Activated naive CD4-positive, alpha-beta T cell treated with anti-CD3 and anti-CD28 coated beads, Interleukin-2, amount 10 ng/mL, durations not matched to agents 7 days and 5 days (primary cell): ENCODE results near the gene MUS81.
"Not testable (repeated sequence)": the region's sequence is repeated elsewhere in the genome, so short reads cannot be mapped to it uniquely, and the experiment has no call there.

Source experiments
- CTCF ChIA-PET: fragments of 350-600 bp; sonication (Branson Sonifier 250); formaldehyde crosslinking; loops from one replicate; lab custom pipeline; 2021; ENCODE audit warnings: antibody characterized with exemption; lab: Charles Lee
- DNase-seq: peaks from one replicate; pipeline ENCODE4 v3.0.0-alpha.2; 2020
- H3K27ac Mint-ChIP-seq: one replicate; pipeline ENCODE4 v1.8.0; 2021; ENCODE audit warnings: mild to moderate bottlenecking, moderate library complexity, mixed read lengths
- H3K27me3 Mint-ChIP-seq: one replicate; pipeline ENCODE4 v1.8.0; 2021; ENCODE audit warnings: mild to moderate bottlenecking, mixed read lengths
- H3K36me3 Mint-ChIP-seq: one replicate; pipeline ENCODE4 v1.8.0; 2021; ENCODE audit warnings: mixed read lengths
- H3K4me1 Mint-ChIP-seq: one replicate; pipeline ENCODE4 v1.8.0; 2021; ENCODE audit warnings: mixed read lengths
- H3K4me3 Mint-ChIP-seq: one replicate; pipeline ENCODE4 v1.8.0; 2021; ENCODE audit warnings: mild to moderate bottlenecking, moderate library complexity, mixed read lengths
- H3K9me3 Mint-ChIP-seq: one replicate; pipeline ENCODE4 v1.8.0; 2021; ENCODE audit warnings: mixed read lengths

The MUS81 gene

DNA sequence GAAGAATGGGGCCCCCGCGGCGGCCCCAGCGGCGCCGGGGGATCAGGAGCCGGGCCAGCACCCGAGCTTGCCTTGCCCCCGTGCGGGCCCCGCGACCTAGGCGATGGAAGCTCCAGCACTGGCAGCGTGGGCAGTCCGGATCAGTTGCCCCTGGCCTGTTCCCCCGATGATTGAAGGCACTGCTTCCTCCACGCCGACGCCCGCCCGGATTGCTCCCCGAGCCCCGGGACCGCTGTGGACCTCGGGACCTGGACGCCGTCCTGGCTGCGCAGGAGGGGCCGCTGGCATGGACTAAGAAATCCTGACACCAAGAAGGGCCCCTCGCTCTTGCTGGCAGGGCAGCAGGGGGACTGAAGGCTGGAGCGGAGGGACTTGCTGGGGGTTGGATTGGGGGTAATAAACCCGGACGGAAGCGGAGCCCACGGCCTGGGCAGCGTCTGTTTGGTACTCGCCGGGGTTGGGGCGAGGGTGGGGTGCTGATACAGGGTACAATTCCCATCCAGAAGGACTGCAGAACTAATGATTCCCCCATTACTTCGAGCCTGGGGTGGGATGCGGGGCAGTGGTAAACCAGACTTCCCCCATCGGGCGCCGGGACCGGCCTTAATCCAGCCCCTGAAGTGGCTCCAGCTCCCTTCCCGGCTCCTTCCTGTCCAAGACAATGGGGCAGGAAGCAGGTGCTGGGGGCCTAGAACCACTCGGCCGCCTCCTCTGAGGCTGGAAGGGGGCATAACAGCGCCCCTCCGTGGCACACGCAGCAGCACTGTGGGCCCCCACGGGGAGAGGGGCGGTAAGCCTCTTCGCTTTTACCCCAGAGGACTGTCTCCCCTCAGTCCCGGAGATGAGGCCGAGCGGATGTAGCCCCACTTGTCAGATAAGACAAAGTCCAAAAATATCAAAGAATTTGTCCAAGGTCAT, 31.2 kb downstream of the MUS81 start:
- no peaks in the 10 kb centered on the region for H3K9me3 Mint-ChIP-seq
- peak overlapping the region; percentile 87 for H3K27ac Mint-ChIP-seq
- CTCF ChIA-PET: interaction anchor here (0.6 to 10.9 kb wide), 13 partner anchors 6 to 180 kb away, joined by 3 to 142 read pairs (median 3); partner anchors contain the start of genes CFL1, FOSL1, KAT5 and MUS81
- DNase-seq: peak; percentile 55
- peak overlapping the region; percentile 96 for H3K4me3 Mint-ChIP-seq
- peaks cover 19% of the 10 kb centered on the region for H3K36me3 Mint-ChIP-seq
- no peaks in the 10 kb centered on the region for H3K27me3 Mint-ChIP-seq
- H3K4me1 Mint-ChIP-seq: peaks cover 74% of the 10 kb centered on the region

DNA sequence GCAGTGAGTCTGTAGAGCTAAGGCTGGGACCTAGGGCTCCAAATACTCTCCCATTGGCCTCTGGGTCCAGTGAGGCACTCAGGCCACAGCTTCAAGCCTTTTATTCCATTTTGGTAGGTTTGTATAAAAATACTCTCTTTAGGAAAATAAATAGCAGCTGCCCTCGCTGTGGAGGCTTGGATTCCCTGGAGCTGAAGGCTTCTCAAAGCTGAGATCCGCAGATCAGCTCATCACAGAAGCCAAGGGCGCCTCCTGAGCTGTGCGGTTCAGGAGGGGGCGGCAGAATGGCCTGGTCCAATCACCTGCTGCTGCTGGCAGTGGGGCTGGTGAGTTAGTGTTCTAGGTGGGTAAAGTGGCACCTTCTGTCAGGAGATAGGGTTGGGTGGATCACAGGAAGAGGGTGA, 31.9 kb downstream of the MUS81 start:
- not testable (repeated sequence) for H3K9me3 Mint-ChIP-seq
- H3K36me3 Mint-ChIP-seq: peaks cover 13% of the 10 kb centered on the region
- peaks cover 72% of the 10 kb centered on the region for H3K4me1 Mint-ChIP-seq

DNA sequence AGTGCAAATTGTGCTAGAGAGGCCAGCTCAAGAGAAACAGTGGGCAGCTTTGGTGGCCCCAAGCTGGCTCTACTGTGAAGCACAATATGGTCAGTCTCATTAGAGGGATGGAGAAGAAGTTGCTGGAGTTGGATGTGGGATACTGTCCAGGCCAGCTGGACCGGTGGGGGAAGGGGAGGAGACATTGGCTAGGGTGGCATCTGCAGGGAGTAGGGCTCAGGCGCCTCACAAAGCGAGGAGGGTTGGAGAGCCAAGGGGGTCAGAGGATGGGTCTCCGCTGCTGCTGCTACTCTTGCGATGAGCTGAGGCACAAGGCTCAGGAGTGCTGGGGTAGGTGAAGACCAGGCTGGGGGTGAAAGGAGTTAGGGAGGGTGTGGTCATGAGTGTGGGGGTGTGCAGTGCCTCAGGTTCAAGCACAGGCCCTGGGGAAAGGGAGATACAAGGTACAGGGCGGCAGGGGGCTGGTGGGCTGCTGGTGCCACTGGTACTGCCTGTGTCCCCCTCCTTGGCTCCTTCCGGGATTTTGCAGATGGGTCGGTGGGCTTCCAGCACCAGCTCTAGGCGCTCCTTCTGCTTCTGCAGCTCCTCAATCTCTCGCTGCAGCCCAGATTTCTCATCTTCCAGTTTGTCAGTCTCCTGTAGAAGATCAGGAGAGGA, 32.6 kb downstream of the MUS81 start:
- DNase-seq: no peak
- Mint-ChIP-seq H3K9me3 (no peaks in the 10 kb centered on the region), H3K27me3 (no peaks in the 10 kb centered on the region), H3K4me1 (peaks cover 71% of the 10 kb centered on the region), H3K27ac (peak overlapping the region; percentile 87), H3K4me3 (peak overlapping the region; percentile 96), H3K36me3 (peaks cover 8% of the 10 kb centered on the region)
- CTCF ChIA-PET: interaction anchor here (1.0 to 10.9 kb wide), 4 partner anchors 5 to 181 kb away, joined by 3 to 142 read pairs (median 124); partner anchors contain the start of genes CCDC85B, CFL1, FIBP and FOSL1

More for the DNA sequence above, 31.9 kb downstream of the MUS81 start:
- CTCF ChIA-PET: interaction anchor here (0.6 to 10.9 kb wide), 5 partner anchors 6 to 180 kb away, joined by 3 to 142 read pairs (median 3); partner anchors contain the start of genes CFL1, FOSL1, KAT5 and MUS81
- not testable (repeated sequence) for H3K27me3 Mint-ChIP-seq
- peak; percentile 44 for DNase-seq
- Mint-ChIP-seq H3K27ac (peak overlapping the region; percentile 87), H3K4me3 (peak overlapping the region; percentile 96)

DNA sequence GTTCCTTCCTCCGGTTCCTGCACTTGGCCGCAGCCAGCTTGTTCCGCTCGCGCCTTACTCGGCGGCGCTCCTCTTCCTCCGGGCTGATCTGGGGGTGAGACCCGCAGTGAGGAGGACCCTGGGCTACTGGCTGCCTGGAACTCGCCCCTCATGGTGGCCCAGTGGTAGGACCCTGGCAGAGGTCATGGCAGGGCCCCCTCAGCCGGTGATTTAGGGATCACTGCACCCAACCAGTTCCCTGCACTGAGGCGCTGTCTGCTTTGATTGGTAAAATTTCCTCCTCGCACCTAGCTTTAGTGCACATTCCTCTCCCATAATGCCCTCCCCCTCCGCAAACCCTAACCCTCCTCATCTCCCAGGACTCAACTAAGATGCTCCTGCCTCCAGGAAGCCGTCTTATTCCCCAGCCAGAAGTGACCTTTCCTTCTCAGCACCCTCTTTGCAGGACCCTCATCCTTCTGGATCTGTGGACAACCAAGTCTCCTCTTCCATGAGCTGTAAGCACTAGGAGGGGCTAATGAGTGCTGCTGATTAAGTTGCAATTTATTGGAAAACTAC, 33.9 kb downstream of the MUS81 start:
- Mint-ChIP-seq H3K4me3 (peak overlapping the region; percentile 96), H3K36me3 (peaks cover 6% of the 10 kb centered on the region), H3K27me3 (peaks cover 5% of the 10 kb centered on the region), H3K4me1 (peaks cover 64% of the 10 kb centered on the region), H3K9me3 (no peaks in the 10 kb centered on the region), H3K27ac (peak overlapping the region; percentile 87)
- peak; percentile 68 for DNase-seq
- CTCF ChIA-PET: interaction anchor here (1.3 to 10.5 kb wide), 2 partner anchors 6 to 11 kb away, joined by 3 to 142 read pairs; partner anchors contain the start of genes CCDC85B and FIBP

DNA sequence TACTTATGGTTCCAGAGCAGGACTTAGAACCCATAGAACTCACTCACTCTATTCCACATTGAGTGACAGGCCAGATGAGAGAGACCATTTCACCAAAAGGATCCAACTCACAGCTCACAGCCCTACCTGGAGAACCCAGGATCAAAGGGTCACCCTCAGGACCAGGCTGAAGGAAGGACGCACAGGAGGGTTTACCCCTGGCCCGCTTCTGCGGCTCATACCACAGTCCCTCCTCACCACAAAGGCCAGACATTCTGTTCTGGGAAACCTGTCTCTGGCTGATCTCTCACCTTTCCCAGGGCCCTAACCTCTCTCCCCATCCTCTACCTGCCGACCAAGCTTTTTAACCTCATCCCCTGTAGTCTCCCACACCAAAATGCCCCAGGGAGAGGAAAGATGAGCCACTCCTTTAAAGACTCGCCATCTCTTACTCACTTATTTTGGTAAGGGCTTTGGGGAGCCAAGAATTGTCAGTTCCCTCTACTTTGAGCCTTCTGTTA, 35.3 kb downstream of the MUS81 start:
- Mint-ChIP-seq H3K36me3 (peaks cover 6% of the 10 kb centered on the region), H3K4me3 (peak overlapping the region; percentile 41), H3K27me3 (peaks cover 12% of the 10 kb centered on the region), H3K27ac (peak overlapping the region; percentile 67), H3K4me1 (peaks cover 55% of the 10 kb centered on the region), H3K9me3 (no peaks in the 10 kb centered on the region)
- DNase-seq: no peak
- CTCF ChIA-PET: interaction anchor here (1.0 to 10.5 kb wide), 2 partner anchors 8 to 11 kb away, joined by 3 to 142 read pairs; partner anchors contain the start of genes CCDC85B and FIBP

DNA sequence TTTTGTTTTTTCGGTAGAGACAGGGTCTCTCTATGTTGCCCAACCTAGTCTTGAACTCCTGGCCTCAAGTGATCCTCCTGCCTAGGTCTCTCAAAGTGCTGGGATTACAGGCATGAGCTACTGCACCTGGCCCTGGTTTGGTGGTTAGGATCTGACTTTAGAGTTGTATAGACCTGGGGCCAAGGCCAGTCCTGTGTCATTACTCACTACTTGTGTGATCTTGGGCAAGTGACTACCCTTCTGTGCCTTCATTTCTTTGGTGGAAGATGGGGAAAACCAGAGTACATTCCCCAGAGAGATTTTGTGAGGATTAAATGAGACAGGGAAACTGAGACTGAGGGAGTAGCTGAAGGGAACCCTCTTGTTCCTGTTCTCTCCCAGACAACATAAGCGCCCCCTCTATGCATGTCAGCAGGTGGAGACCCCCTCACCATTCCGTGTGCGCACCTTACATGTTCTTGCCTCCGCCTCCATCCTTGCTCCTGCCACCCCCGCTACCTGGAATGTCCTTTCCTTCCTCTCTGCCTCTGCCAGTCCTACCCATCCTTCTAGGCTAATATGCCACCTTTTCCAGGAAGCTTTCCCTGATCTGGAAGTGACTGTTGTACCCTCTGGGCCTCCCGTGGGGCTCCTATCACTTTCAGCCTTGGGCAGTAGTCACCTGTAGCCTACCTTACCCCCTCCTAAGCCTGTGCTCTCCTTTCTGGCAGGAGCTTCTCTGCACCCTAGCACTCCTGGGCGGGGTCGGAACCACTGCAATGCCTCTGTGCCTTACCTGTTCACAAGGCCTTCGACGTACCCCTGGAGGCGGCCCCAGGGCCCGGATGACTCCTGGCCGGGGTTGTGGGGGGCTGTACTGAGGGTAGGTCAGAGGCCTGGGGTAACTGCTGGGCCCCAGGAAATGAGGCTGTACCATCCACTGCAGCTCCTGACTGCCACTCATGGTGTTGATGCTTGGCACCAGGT, 36.1 kb downstream of the MUS81 start:
- CTCF ChIA-PET: interaction anchor here (1.0 to 10.5 kb wide), 2 partner anchors 8 to 10 kb away, joined by 3 to 142 read pairs; partner anchors contain the start of genes CCDC85B and FIBP
- Mint-ChIP-seq H3K4me3 (no peak overlapping the region), H3K36me3 (peaks cover 6% of the 10 kb centered on the region), H3K4me1 (peaks cover 63% of the 10 kb centered on the region), H3K27ac (peak overlapping the region; percentile 30), H3K27me3 (peaks cover 16% of the 10 kb centered on the region), H3K9me3 (no peaks in the 10 kb centered on the region)
- DNase-seq: no peak

DNA sequence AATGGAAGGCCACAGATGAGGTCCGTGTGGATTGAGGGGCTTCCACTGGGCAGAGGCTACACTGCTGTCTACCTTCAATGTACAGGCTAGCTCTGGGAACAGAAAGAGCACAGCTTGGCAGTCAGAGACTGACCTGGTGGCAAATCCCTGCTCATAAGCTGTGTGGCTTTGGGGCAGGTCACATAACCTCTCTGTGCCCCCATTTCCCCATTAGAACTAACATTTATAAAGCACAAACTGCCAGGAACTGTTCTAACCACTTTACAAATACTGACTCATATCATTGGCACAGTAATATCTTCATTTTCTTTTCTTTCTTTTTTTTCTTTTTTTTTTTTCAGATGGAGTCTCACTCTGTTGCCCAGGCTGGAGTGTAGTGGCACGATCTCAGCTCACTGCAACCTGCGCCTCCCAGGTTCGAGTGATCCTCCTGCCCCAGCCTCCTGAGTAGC, 36.8 kb downstream of the MUS81 start:
- Mint-ChIP-seq H3K27me3 (peaks cover 23% of the 10 kb centered on the region), H3K9me3 (no peaks in the 10 kb centered on the region), H3K36me3 (peaks cover 6% of the 10 kb centered on the region), H3K4me3 (no peak overlapping the region), H3K27ac (no peak overlapping the region), H3K4me1 (peaks cover 62% of the 10 kb centered on the region)
- no peak for DNase-seq
- CTCF ChIA-PET: interaction anchor here (10.5 kb wide), 1 partner anchor 9 kb away, joined by 142 read pairs; the partner anchor contains the start of genes CCDC85B and FIBP

DNA sequence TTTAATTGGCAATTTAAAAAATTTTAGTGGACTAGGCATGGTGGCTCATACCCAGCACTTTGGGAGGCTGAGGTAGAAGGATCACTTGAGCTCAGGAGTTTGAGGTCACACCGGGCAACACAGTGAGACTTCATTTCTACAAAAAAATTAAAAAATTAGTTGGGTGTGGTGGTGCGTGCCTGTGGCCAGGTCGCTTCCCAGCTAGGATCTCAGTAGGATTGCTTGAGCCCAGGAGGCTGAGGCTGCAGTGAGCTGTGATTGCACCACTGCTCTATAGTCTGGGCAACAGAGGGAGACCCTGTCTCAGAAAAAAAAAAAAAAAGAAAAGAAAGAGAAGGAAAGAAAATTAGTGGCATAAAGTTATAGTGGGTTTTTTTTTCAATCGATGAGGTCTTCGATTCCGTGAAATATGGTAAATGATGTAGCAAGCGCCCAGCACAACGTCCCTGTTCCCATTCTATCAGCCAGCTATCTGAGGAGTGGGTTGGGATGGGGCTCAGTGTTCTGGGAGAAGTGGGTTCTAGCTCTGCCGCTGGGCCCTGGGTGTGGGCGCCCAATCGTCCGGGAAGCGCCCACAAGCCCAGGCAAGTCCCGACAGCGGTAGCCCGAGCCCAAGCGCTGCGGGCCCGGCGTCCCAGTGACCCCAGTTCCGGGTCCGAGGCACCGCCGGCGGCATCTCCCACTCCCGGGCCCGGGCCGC, 38.6 kb downstream of the MUS81 start:
- Mint-ChIP-seq H3K4me3 (peak overlapping the region; percentile 73), H3K36me3 (no peaks in the 10 kb centered on the region), H3K9me3 (no peaks in the 10 kb centered on the region), H3K27ac (peak overlapping the region; percentile 72), H3K27me3 (peaks cover 40% of the 10 kb centered on the region), H3K4me1 (peaks cover 50% of the 10 kb centered on the region)
- CTCF ChIA-PET: interaction anchor here (0.6 to 10.5 kb wide), 6 partner anchors 9 to 302 kb away, joined by 3 to 142 read pairs (median 4); partner anchors contain the start of genes CCDC85B, FIBP and MUS81
- DNase-seq: no peak

DNA sequence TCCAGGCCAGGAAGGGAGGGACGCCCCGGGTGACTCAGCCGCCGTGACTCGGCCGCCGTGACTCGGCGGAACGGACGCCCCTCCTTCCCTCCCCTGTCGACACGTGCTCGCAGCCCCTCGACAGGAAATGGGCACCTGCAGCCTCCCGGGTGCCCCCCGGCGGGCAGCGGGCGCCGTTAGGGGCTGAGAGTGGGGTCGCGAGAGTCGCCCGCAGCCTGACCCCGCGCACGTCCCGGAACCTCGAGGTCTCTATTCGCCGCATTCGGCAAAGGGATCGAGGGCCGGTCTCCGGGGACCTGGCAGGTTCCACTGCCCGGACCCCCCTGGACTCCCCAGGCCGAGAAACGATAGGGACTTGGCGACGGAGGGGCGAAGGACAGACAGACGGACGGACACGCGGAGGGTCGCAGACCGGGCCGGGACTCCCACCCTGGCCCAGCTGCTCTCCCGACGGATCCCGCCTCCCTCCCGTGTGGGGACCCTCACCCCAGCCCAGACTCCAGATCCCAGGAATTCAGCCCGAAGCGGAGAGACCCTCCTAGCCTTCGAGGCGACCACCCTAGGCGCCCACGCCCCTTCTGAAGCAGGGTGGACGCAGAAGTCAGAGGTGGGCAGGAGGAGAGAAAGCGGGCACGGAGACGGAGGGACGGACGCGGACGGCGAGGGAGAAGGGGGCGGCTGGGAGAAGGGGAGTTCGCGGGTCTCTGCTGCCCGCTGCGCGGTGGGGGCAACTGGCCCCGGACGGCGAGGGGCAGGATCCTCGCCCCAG, 39.3 kb downstream of the MUS81 start:
- H3K4me1 Mint-ChIP-seq: peaks cover 44% of the 10 kb centered on the region
- DNase-seq: peak; percentile 73
- peak overlapping the region; percentile 69 for H3K4me3 Mint-ChIP-seq
- no peaks in the 10 kb centered on the region for H3K36me3 Mint-ChIP-seq
- no peaks in the 10 kb centered on the region for H3K9me3 Mint-ChIP-seq
- H3K27me3 Mint-ChIP-seq: peaks cover 46% of the 10 kb centered on the region
- CTCF ChIA-PET: interaction anchor here (0.6 to 10.5 kb wide), 3 partner anchors 12 to 301 kb away, joined by 4 to 142 read pairs (median 5); partner anchors contain the start of genes CCDC85B, FIBP and MUS81
- H3K27ac Mint-ChIP-seq: no peak overlapping the region

DNA sequence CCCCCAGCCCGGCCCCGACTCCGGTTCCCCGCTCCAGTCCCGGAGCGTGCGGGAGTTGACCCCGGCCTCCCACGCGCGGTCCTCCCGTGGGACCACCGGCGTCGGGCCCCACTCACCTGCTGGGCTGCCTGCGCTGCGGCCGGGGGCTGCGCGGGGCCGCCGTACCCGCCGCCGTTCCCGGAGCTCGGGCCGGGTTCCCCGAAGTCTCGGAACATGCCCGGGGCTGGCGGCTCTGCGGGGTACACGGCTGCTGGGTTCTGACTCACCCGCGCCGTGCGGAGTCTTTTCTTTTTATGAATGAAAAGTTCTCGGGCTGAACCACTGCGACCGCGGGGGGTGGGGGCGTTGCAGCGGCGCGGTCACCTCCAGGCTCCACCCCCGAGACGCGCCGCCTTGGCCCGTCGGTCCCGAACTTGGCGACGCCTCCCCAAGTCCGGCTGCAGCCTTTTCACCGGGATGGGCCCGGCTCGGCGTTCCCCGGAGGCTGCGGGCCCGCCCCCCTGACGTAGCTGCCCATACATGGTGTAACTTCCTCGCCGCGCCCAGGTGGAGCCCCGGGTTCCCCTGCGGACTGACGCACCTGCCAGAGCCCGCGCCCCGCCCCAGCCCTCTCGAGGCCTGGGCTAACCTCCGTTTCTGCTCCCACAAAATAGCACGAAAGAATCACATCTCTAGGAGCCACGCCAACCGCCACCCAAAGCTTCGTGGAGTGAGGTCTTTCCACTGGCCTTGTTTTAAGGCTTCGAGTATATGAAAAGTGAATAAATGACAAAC, 40.1 kb downstream of the MUS81 start, which contains the start of gene FOSL1:
Gene FOSL1, minus strand, starts transcription at position 264 of the 774 bp plus-strand sequence. Its CDS starts 49 bp downstream, at position 215.
- CTCF ChIA-PET: interaction anchor here (1.6 to 10.5 kb wide), 3 partner anchors 11 to 40 kb away, joined by 4 to 142 read pairs (median 5); partner anchors contain the start of genes CCDC85B, FIBP and MUS81
- Mint-ChIP-seq H3K36me3 (no peaks in the 10 kb centered on the region), H3K9me3 (no peaks in the 10 kb centered on the region)

DNA sequence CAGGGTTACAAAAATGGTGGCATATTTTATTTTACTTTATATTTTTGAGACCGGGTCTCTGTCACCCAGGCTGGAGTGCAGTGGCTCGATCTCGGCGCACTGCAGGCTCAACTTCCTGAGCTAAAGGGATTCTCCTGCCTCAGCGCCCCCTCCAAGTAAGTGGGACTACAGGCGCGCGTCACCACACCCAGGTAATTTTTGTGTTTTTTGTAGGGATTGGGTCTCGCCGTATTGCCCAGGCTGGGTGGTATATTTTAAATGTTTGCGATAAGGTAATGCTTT, 40.6 kb downstream of the MUS81 start:
- peak overlapping the region; percentile 62 for H3K4me3 Mint-ChIP-seq
- H3K9me3 Mint-ChIP-seq: no peaks in the 10 kb centered on the region
- H3K36me3 Mint-ChIP-seq: no peaks in the 10 kb centered on the region
- H3K27ac Mint-ChIP-seq: no peak overlapping the region
- peaks cover 54% of the 10 kb centered on the region for H3K27me3 Mint-ChIP-seq
- peaks cover 36% of the 10 kb centered on the region for H3K4me1 Mint-ChIP-seq
- CTCF ChIA-PET: interaction anchor here (1.5 to 10.5 kb wide), 4 partner anchors 11 to 41 kb away, joined by 4 to 142 read pairs (median 4); partner anchors contain the start of genes CCDC85B, FIBP and MUS81
- no peak for DNase-seq

More for the DNA sequence above, 40.1 kb downstream of the MUS81 start, which contains the start of gene FOSL1:
- H3K27ac Mint-ChIP-seq: peak within 1 kb of the TSS; percentile 73
- H3K4me1 Mint-ChIP-seq: peaks cover 40% of the 10 kb centered on the region
- peaks cover 52% of the 10 kb centered on the region for H3K27me3 Mint-ChIP-seq
- peak within 1 kb of the TSS; percentile 69 for H3K4me3 Mint-ChIP-seq
- DNase-seq: peak; percentile 96
